ENCODE results near the gene MAP7D3.
"Not testable (repeated sequence)": the region's sequence is repeated elsewhere in the genome, so short reads cannot be mapped to it uniquely, and the experiment has no call there.

MAP7D3 gene

GRCh38 chrX:136182414-136182813 lies 68.8 kb downstream of the MAP7D3 start:
- DNase-seq (ENCODE audit: low spot score) = no peak

- no peak for DNase-seq (ENCODE audit: low spot score)
Observed at GRCh38 chrX:136179133-136179532, 72.1 kb downstream of the MAP7D3 start.

GRCh38 chrX:136176399-136176825 lies 74.8 kb downstream of the MAP7D3 start:
- no peak for DNase-seq (ENCODE audit: low spot score)

- DNase-seq (ENCODE audit: low spot score) = no peak
Observed at GRCh38 chrX:136171420-136171819, 79.8 kb downstream of the MAP7D3 start.

GRCh38 chrX:136170139-136170800 lies 80.9 kb downstream of the MAP7D3 start:
- DNase-seq (ENCODE audit: low spot score) = no peak

- DNase-seq (ENCODE audit: low spot score) = peak; percentile 53
Observed at GRCh38 chrX:136168929-136169735, 82.1 kb downstream of the MAP7D3 start.

- DNase-seq (ENCODE audit: low spot score) = not testable (repeated sequence)
Observed at GRCh38 chrX:136167989-136168388, 83.2 kb downstream of the MAP7D3 start.

GRCh38 chrX:136166221-136166855 lies 84.9 kb downstream of the MAP7D3 start:
- no peak for DNase-seq (ENCODE audit: low spot score)

GRCh38 chrX:136165406-136165805 lies 85.8 kb downstream of the MAP7D3 start:
- no peak for DNase-seq (ENCODE audit: low spot score)

- no peak for DNase-seq (ENCODE audit: low spot score)
Observed at GRCh38 chrX:136163689-136164088, 87.5 kb downstream of the MAP7D3 start.

Measured in iPS-NIHi11 (cell line).